HG02970 (cell line): Measurements from ENCODE around the gene SP6.

Source experiments
- ATAC-seq: cut with Tn5 transposase; IDR thresholded peaks from one replicate; pipeline ENCODE4 v1.9.1; 2021; ENCODE audit warnings: mild to moderate bottlenecking, moderate library complexity, moderate number of reproducible peaks; ENCODE audit not compliant: unreplicated experiment, low FRiP score

Gene SP6

GRCh38 chr17:47815106-47815918 is 35.7 kb downstream of the SP6 start:
- no peak for ATAC-seq

- no peak for ATAC-seq
Measured at GRCh38 chr17:47813512-47814031, 37.4 kb downstream of the SP6 start.

GRCh38 chr17:47813077-47813476 is 37.9 kb downstream of the SP6 start:
- no peak for ATAC-seq

- no peak for ATAC-seq
Measured at GRCh38 chr17:47812146-47812920, 38.6 kb downstream of the SP6 start.

- ATAC-seq, result no peak
Measured at GRCh38 chr17:47811709-47812108, 39.3 kb downstream of the SP6 start.

- no peak for ATAC-seq
Measured at GRCh38 chr17:47810901-47811635, 39.9 kb downstream of the SP6 start.

GRCh38 chr17:47810200-47810821 is 40.7 kb downstream of the SP6 start:
- no peak for ATAC-seq

- ATAC-seq, result no peak
Measured at GRCh38 chr17:47808830-47809480, 42.0 kb downstream of the SP6 start.

GRCh38 chr17:47808036-47808829 is 42.7 kb downstream of the SP6 start:
- no peak for ATAC-seq

- no peak for ATAC-seq
Measured at GRCh38 chr17:47807421-47807820, 43.5 kb downstream of the SP6 start.

GRCh38 chr17:47806913-47807255 is 44.1 kb downstream of the SP6 start:
- no peak for ATAC-seq

GRCh38 chr17:47806026-47806912 is 44.7 kb downstream of the SP6 start:
- ATAC-seq, result no peak

GRCh38 chr17:47804461-47804860 is 46.5 kb downstream of the SP6 start:
- ATAC-seq, result no peak

- no peak for ATAC-seq
Measured at GRCh38 chr17:47803751-47804150, 47.2 kb downstream of the SP6 start.

GRCh38 chr17:47803201-47803600 is 47.8 kb downstream of the SP6 start:
- no peak for ATAC-seq

- ATAC-seq, result no peak
Measured at GRCh38 chr17:47802341-47803022, 48.5 kb downstream of the SP6 start.

GRCh38 chr17:47801906-47802305 is 49.1 kb downstream of the SP6 start:
- ATAC-seq, result no peak
